ENCODE data around the gene CCND1. TPM values are rescaled to one million over a fixed set of nuclear protein-coding genes. Genes with fewer than 3 reads are reported as not detected.

The CCND1 gene
- total RNA-seq, 2 experiments from 2014 or later: 0.19 to 1.3 TPM

DNA sequence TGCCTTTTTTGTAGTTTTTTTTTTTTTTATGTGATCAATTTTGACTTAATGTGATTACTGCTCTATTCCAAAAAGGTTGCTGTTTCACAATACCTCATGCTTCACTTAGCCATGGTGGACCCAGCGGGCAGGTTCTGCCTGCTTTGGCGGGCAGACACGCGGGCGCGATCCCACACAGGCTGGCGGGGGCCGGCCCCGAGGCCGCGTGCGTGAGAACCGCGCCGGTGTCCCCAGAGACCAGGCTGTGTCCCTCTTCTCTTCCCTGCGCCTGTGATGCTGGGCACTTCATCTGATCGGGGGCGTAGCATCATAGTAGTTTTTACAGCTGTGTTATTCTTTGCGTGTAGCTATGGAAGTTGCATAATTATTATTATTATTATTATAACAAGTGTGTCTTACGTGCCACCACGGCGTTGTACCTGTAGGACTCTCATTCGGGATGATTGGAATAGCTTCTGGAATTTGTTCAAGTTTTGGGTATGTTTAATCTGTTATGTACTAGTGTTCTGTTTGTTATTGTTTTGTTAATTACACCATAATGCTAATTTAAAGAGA, 12.5 kb downstream of the CCND1 start:
- ChIA-PET CTCF (interaction anchor here (1.0 kb wide), 1 partner anchor 16 kb away, joined by 3 read pairs; no protein-coding TSS in a partner anchor), POLR2A (no interaction called here)
- Mint-ChIP-seq H3K27me3 (no peaks in the 10 kb centered on the region), H3K36me3 (no peaks in the 10 kb centered on the region), H3K4me3 (no peak overlapping the region), H3K9me3 (no peaks in the 10 kb centered on the region), H3K27ac (no peak overlapping the region), H3K4me1 (ENCODE audit: low read depth) (no peaks in the 10 kb centered on the region)
- no peak for DNase-seq
- intact Hi-C loops (cut with micrococcal nuclease): no loop called here

DNA sequence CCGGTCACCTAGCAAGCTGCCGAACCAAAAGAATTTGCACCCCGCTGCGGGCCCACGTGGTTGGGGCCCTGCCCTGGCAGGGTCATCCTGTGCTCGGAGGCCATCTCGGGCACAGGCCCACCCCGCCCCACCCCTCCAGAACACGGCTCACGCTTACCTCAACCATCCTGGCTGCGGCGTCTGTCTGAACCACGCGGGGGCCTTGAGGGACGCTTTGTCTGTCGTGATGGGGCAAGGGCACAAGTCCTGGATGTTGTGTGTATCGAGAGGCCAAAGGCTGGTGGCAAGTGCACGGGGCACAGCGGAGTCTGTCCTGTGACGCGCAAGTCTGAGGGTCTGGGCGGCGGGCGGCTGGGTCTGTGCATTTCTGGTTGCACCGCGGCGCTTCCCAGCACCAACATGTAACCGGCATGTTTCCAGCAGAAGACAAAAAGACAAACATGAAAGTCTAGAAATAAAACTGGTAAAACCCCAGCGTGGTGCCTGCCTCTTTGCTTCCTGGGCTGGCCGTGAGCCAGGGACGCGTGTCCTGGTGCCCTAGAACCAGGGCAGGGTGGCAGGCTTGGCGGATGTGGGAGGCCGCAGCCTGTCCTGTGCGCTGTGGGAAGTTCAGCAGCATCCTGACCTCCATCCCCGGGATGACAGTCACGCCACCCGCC, 13.2 kb downstream of the CCND1 start:
- H3K4me3 Mint-ChIP-seq: no peak overlapping the region
- no peaks in the 10 kb centered on the region for H3K27me3 Mint-ChIP-seq
- H3K36me3 Mint-ChIP-seq: no peaks in the 10 kb centered on the region
- CTCF ChIA-PET: interaction anchor here (1.0 kb wide), 1 partner anchor 15 kb away, joined by 3 read pairs; no protein-coding TSS in a partner anchor
- DNase-seq: no peak
- no peaks in the 10 kb centered on the region for H3K9me3 Mint-ChIP-seq
- intact Hi-C loops (cut with micrococcal nuclease): no loop called here
- H3K4me1 Mint-ChIP-seq (ENCODE audit: low read depth): no peaks in the 10 kb centered on the region
- POLR2A ChIA-PET: no interaction called here
- no peak overlapping the region for H3K27ac Mint-ChIP-seq

- CTCF ChIA-PET: interaction anchor here (2.3 kb wide), 1 partner anchor 16 kb away, joined by 11 read pairs; no protein-coding TSS in a partner anchor
- no peaks in the 10 kb centered on the region for H3K27me3 Mint-ChIP-seq
- H3K36me3 Mint-ChIP-seq: no peaks in the 10 kb centered on the region
- no peak overlapping the region for H3K4me3 Mint-ChIP-seq
- no peak for DNase-seq
- no peak overlapping the region for H3K27ac Mint-ChIP-seq
- H3K9me3 Mint-ChIP-seq: no peaks in the 10 kb centered on the region
- no peaks in the 10 kb centered on the region for H3K4me1 Mint-ChIP-seq (ENCODE audit: low read depth)
- POLR2A ChIA-PET: no interaction called here
- intact Hi-C loops (cut with micrococcal nuclease): no loop called here
Measured at GRCh38 chr11:69654660-69655478, 13.9 kb downstream of the CCND1 start.

GRCh38 chr11:69655479-69656428, 14.8 kb downstream of the CCND1 start:
- Mint-ChIP-seq H3K9me3 (no peaks in the 10 kb centered on the region), H3K36me3 (no peaks in the 10 kb centered on the region), H3K4me3 (no peak overlapping the region), H3K27ac (no peak overlapping the region), H3K4me1 (ENCODE audit: low read depth) (no peaks in the 10 kb centered on the region), H3K27me3 (no peaks in the 10 kb centered on the region)
- no peak for DNase-seq
- intact Hi-C loops (cut with micrococcal nuclease): no loop called here
- POLR2A ChIA-PET: no interaction called here
- CTCF ChIA-PET: interaction anchor here (2.3 kb wide), 1 partner anchor 15 kb away, joined by 11 read pairs; no protein-coding TSS in a partner anchor

- Mint-ChIP-seq H3K36me3 (no peaks in the 10 kb centered on the region), H3K9me3 (no peaks in the 10 kb centered on the region), H3K4me1 (ENCODE audit: low read depth) (no peaks in the 10 kb centered on the region), H3K4me3 (no peak overlapping the region), H3K27me3 (no peaks in the 10 kb centered on the region), H3K27ac (no peak overlapping the region)
- POLR2A ChIA-PET: no interaction called here
- CTCF ChIA-PET: interaction anchor here (2.3 kb wide), 1 partner anchor 14 kb away, joined by 11 read pairs; no protein-coding TSS in a partner anchor
- DNase-seq: no peak
- intact Hi-C loops (cut with micrococcal nuclease): no loop called here
Measured at GRCh38 chr11:69656536-69657455, 15.8 kb downstream of the CCND1 start.

DNA sequence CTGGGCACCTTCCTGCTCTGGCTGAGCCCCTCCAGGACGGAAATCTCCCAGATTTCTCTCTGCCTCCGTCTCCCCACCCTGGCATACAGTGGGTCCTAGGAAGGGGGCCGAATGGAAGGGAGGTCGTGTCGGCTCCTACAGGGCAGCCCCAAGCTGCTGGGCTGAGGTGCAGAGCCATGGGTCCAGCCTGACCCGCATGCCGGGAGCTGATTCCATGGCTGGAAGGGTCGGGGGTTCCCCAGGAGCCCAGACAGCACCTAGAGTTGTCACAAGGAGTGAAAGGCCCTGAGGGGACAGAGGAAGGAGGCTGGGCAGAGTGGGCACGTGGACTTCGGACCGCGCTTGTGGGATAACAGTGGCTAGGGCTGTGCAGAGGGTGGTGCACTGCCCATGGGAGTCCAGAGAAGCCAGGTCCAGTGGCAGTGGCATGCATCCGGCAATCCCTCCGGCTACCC, 16.5 kb downstream of the CCND1 start:
- no peaks in the 10 kb centered on the region for H3K36me3 Mint-ChIP-seq
- H3K27ac Mint-ChIP-seq: no peak overlapping the region
- CTCF ChIA-PET: interaction anchor here (0.7 to 2.3 kb wide), 2 partner anchors 13 to 533 kb away, joined by 3 to 11 read pairs; no protein-coding TSS in a partner anchor
- POLR2A ChIA-PET: no interaction called here
- no peaks in the 10 kb centered on the region for H3K9me3 Mint-ChIP-seq
- H3K4me1 Mint-ChIP-seq (ENCODE audit: low read depth): no peaks in the 10 kb centered on the region
- H3K27me3 Mint-ChIP-seq: no peaks in the 10 kb centered on the region
- no peak for DNase-seq
- intact Hi-C loops (cut with micrococcal nuclease): no loop called here
- no peak overlapping the region for H3K4me3 Mint-ChIP-seq

DNA sequence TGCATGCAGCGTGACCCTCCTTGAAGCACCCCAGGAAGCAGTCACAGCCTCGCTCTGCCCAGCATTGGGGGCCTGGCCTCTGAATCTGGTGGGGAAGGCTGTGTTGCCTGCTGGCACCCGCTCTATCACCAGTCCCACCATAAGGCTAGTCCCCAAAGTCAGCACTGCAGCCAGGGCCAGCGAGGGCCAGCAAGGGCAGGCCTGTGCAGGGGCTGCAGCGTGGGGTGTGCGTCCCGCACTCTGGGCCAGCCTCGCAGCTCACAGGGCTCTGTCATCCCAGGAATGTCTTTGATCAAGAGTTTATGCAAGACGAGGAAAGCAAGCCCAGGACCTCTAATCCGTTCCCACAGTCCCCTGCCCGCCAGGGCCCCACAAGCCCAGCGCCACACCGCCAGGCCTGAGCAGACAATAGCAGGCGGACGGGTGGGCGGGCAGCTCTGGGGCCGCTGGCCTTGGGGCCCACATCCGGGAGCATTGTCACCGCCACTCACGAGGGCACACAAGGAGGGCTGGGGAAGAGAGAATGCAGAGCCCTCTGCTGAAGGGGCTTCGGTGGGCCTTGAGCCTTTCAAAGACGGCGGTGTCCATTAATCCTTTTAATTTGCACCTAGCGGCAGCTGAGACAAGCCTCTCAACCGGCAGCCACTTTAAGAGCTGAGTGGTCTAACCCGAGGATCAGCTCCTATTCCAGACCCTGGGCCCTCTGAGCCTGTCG, 17.1 kb downstream of the CCND1 start:
- Mint-ChIP-seq H3K9me3 (no peaks in the 10 kb centered on the region), H3K27me3 (no peaks in the 10 kb centered on the region), H3K36me3 (no peaks in the 10 kb centered on the region), H3K27ac (no peak overlapping the region), H3K4me1 (ENCODE audit: low read depth) (no peaks in the 10 kb centered on the region), H3K4me3 (no peak overlapping the region)
- ChIA-PET CTCF (interaction anchor here (0.7 kb wide), 1 partner anchor 532 kb away, joined by 3 read pairs; no protein-coding TSS in a partner anchor), POLR2A (no interaction called here)
- intact Hi-C loops (cut with micrococcal nuclease): no loop called here
- no peak for DNase-seq

DNA sequence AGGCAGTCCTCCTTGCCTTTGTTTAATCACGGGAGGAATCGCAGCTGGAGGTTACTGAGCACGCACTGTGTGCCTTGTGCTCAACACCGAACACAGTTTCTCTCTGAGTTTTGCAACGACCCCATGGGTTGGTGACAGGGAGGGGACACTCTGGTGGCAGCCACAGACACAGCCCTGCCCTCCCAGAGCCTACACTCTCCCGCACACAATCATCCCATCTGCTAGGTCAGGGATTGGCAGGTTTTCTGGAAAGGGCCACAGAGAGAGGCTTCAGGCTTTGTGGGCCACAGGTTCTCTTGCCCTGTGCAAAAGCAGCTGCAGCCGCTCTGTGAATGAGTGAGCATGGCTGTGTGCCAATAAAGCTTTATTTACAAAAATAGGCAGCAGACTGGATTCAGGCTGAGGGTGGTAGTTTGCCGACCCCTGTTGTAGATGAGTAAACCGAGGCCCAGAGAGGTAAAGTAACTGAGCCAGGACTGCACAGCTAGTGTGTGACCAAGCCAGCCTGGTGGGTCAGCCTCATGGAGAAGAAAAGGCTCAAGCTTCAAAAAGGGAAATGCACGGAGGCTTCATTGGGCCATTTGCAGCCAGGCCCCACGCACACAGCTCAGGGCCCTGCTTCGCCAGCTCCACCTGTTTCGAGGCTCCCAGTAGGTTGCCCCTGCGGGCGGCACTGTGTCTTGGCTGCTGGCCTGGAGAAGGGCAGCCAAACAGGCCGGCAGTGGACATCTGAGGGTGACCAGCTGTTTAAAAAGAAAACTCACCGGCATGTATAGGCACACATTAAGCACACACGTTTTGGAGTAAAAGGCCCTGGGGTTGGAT, 17.9 kb downstream of the CCND1 start:
- H3K36me3 Mint-ChIP-seq: no peaks in the 10 kb centered on the region
- no peaks in the 10 kb centered on the region for H3K27me3 Mint-ChIP-seq
- POLR2A ChIA-PET: no interaction called here
- CTCF ChIA-PET: interaction anchor here (1.4 to 1.7 kb wide), 2 partner anchors 12 to 16 kb away, joined by 4 to 5 read pairs; partner anchors contain the start of gene LTO1
- no peak overlapping the region for H3K27ac Mint-ChIP-seq
- intact Hi-C loops (cut with micrococcal nuclease): no loop called here
- no peak overlapping the region for H3K4me3 Mint-ChIP-seq
- no peak for DNase-seq
- H3K4me1 Mint-ChIP-seq (ENCODE audit: low read depth): no peaks in the 10 kb centered on the region
- H3K9me3 Mint-ChIP-seq: no peaks in the 10 kb centered on the region

DNA sequence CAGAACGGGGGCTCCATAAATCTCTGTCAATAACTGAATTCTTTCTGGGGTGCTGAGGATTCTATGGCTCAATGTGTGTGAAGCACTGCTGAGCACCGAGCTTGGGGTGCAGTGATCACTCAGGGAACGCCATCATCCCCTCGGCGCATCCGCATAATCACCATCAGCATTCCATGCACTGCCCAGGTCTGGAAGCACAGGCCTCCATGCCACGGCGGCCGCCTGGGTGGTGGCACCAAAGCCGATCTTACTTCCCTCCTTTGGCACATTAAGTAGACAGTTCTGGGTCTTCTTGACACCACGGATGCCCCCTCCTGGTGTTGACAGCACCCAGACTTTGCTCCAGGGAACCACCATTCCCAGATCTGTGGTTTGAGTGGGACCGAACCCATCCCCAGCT, 18.6 kb downstream of the CCND1 start:
- intact Hi-C loops (cut with micrococcal nuclease): no loop called here
- Mint-ChIP-seq H3K36me3 (peaks cover 6% of the 10 kb centered on the region), H3K4me1 (ENCODE audit: low read depth) (no peaks in the 10 kb centered on the region)

More for the DNA sequence above, 18.6 kb downstream of the CCND1 start:
- DNase-seq: no peak
- ChIA-PET CTCF (interaction anchor here (1.4 to 1.7 kb wide), 2 partner anchors 11 to 15 kb away, joined by 4 to 5 read pairs; partner anchors contain the start of gene LTO1), POLR2A (no interaction called here)
- Mint-ChIP-seq H3K27ac (no peak overlapping the region), H3K4me3 (no peak overlapping the region), H3K9me3 (no peaks in the 10 kb centered on the region), H3K27me3 (no peaks in the 10 kb centered on the region)

Data from activated CD4-positive, alpha-beta memory T cell treated with anti-CD3 and anti-CD28 coated beads for 36 hours (primary cell).